Ovary (tissue), 9 donors: ENCODE measurements around the gene ARRDC5. TPM values are rescaled to one million over a fixed set of nuclear protein-coding genes. Genes with fewer than 3 reads are reported as not detected.

Experiments used
- DNase-seq, 5 donors: peaks; one replicate each; pipeline ENCODE4 v3.0.0-alpha.2; 2019 to 2020
- H3K27ac ChIP-seq, 2 donors: fragments of 200-600 bp; one replicate each; pipeline versions ENCODE4 v1.5.1 to v1.8.0; 2019 to 2022
- H3K27me3 ChIP-seq: fragments of 200-600 bp; one replicate; pipeline ENCODE4 v1.8.0; 2022
- H3K36me3 ChIP-seq: fragments of 200-600 bp; sonication (generic); one replicate; pipeline ENCODE4 v1.5.1; 2019
- H3K4me1 ChIP-seq: one replicate; pipeline ENCODE4 v1.8.1; 2013; ENCODE audit warnings: mild to moderate bottlenecking, moderate library complexity; ENCODE audit not compliant: insufficient read depth
- H3K4me3 ChIP-seq: fragments of 200-600 bp; sonication (generic); one replicate; pipeline ENCODE4 v1.5.1; 2017
- H3K9me3 ChIP-seq, 2 donors: fragments of 200-600 bp in 1 of 2; sonication (generic) in 1 of 2; one replicate each; pipeline versions ENCODE4 v1.5.1 to v1.8.1; 2013 to 2019; ENCODE audit warnings: mild to moderate bottlenecking in 1 of 2, moderate library complexity in 1 of 2
- EP300 ChIP-seq: sonication (generic); formaldehyde crosslinking; IDR thresholded peaks from one replicate; pipeline ENCODE4 v1.6.1; 2017; ENCODE audit warnings: antibody characterized with exemption
- POLR2A ChIP-seq: fragments of 450-650 bp; IDR thresholded peaks from one replicate; pipeline ENCODE4 v1.6.1; 2017; ENCODE audit warnings: antibody characterized with exemption, mild to moderate bottlenecking, moderate library complexity
- WGBS, 3 donors: extraction: QIAGEN DNeasy Blood & Tissue Kit in 1 of 3; methylation state at CpG; one replicate each; pipeline versions ENCODE4 v1.1.5 to v1.1.7; 2013 to 2017; 5-methylcytosine and 5-hydroxymethylcytosine counted together
- intact Hi-C, 4 donors: fragments of 100-400 bp; cut with DNase I; formaldehyde crosslinking; loops; one replicate each; pipeline versions ENCODE4 v1.11.0 to v1.15.1; 2022 to 2023
- polyA plus RNA-seq, 2 donors: library from polyadenylated mRNA; stranded (reverse); fragments of 200-250 nt in 1 of 2; fragments of 350-450 nt in 1 of 2; fragmentation: Illumina TruSeq in 1 of 2; extraction: RNeasy Lipid Tissue Mini Kit (QIAGEN cat#74804) in 1 of 2; gene quantifications; one replicate each; pipeline ENCODE4 v1.2.3, GENCODE V29; 2013 to 2014
- total RNA-seq, 7 donors: library from RNA; depleted of rRNA in 2 of 7; stranded (reverse); fragments of >200 nt in 2 of 7; fragmentation: NEBNext Ultra II Directional in 3 of 7; extraction: Animal tissue kit (Norgen Biotek cat#: 25700) in 3 of 7; gene quantifications; one replicate each; pipeline versions ENCODE4 v1.1.0 to v1.2.4, GENCODE V29; 2016 to 2023
- TF ChIP-seq, protein P1 (sequence below), 3 donors: fragments of 450-650 bp in 2 of 3; fragments of 200-600 bp in 1 of 3; IDR thresholded peaks; one replicate each; pipeline versions ENCODE4 v1.5.1 to v1.8.0; 2016 to 2022; ENCODE audit warnings: antibody characterized with exemption in 3 of 3, mild to moderate bottlenecking in 1 of 3
- donor health status: DM: no; HTN: no; CAD: no; lungs with moderate emphysema.
- donor health status: DM: no; HTN: no; CAD: no.
- donor health status: Bipolar disorder and iron deficiency.
- donor health status: DM: yes; HTN: yes; CAD: no.
- donor health status: DM: no; HTN: no; CAD: no.
- donor health status: DM: yes; HTN: yes; CAD: no.

Gene ARRDC5
- total and polyA plus RNA-seq, 9 donors = 0.07 to 1.2 (median 0.24) TPM; not detected in 3

DNA sequence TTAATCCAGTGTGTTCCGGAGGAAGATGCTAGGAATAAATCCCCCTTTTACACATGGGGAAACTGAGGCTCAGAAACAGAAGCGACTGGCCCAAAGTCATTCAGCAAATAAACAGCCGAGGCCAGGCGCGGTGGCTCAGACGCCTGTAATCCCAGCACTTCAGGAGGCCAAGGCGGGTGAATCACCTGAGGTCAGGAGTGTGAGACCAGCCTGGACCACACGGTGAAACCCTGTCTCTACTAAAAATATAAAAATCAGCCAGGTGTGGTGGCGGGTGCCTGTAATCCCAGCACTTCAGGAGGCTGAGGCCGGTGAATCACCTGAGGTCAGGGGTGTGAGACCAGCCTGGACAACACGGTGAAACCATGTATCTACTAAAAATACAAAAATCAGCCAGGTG is 23.7 kb downstream of the ARRDC5 start:
- Histone ChIP-seq H3K27me3 (no peaks in the 10 kb centered on the region), H3K4me1 (no peaks in the 10 kb centered on the region), H3K9me3 (no peaks in the 10 kb centered on the region), H3K36me3 (no peaks in the 10 kb centered on the region), H3K27ac (no peak overlapping the region), H3K4me3 (no peak overlapping the region)
- WGBS, 3 donors = 91 to 94% (median 93%) methylated on average over 11 of the region's 11 CpGs
- no peak for DNase-seq
- TF ChIP-seq, protein P1, sequence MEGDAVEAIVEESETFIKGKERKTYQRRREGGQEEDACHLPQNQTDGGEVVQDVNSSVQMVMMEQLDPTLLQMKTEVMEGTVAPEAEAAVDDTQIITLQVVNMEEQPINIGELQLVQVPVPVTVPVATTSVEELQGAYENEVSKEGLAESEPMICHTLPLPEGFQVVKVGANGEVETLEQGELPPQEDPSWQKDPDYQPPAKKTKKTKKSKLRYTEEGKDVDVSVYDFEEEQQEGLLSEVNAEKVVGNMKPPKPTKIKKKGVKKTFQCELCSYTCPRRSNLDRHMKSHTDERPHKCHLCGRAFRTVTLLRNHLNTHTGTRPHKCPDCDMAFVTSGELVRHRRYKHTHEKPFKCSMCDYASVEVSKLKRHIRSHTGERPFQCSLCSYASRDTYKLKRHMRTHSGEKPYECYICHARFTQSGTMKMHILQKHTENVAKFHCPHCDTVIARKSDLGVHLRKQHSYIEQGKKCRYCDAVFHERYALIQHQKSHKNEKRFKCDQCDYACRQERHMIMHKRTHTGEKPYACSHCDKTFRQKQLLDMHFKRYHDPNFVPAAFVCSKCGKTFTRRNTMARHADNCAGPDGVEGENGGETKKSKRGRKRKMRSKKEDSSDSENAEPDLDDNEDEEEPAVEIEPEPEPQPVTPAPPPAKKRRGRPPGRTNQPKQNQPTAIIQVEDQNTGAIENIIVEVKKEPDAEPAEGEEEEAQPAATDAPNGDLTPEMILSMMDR (IDR thresholded peaks at IDR 0.05) = no peak
- TF ChIP-seq EP300 = no peak
- TF ChIP-seq POLR2A = no peak
- intact Hi-C loops = loop anchor here in 2 of 4 donors (5.0 to 10.0 kb wide), 2 partner anchors 153 to 156 kb away; no protein-coding TSS in a partner anchor

DNA sequence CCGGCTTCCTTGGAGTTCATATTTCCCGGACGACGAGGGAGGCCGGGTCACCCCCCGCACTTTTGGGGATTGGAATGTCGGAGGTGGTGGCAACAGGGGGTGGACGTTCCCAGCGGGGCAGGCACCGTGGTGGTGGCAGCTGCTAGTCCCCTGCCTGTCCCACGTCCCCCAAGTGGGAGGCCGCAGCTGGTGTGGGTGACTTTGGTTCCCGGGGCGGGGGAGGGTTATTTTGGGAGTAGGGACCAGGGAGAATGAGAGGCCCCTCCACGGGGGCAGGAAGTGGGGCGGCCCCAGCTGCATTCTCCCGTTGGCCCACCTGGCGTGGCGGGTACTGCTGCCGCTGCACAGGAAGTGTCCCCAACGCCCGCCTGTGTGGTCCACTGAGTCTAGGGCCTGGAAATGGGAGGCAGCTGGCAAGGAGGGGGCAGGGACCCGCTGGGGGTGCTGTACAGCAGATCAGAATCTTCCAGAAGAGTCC is 24.2 kb downstream of the ARRDC5 start:
- H3K9me3 ChIP-seq = no peaks in the 10 kb centered on the region
- no peaks in the 10 kb centered on the region for H3K27me3 ChIP-seq
- TF ChIP-seq EP300 (no peak), POLR2A (no peak)
- TF ChIP-seq, protein P1 (IDR thresholded peaks at IDR 0.05) = no peak
- DNase-seq = no peak
- H3K27ac ChIP-seq = no peak overlapping the region
- WGBS, 3 donors = 45 to 52% (median 51%) methylated on average over 23 of the region's 23 CpGs
- intact Hi-C loops = loop anchor here in 2 of 4 donors (5.0 to 10.0 kb wide), 2 partner anchors 154 to 156 kb away; no protein-coding TSS in a partner anchor
- no peaks in the 10 kb centered on the region for H3K4me1 ChIP-seq
- H3K36me3 ChIP-seq = no peaks in the 10 kb centered on the region
- H3K4me3 ChIP-seq = no peak overlapping the region

DNA sequence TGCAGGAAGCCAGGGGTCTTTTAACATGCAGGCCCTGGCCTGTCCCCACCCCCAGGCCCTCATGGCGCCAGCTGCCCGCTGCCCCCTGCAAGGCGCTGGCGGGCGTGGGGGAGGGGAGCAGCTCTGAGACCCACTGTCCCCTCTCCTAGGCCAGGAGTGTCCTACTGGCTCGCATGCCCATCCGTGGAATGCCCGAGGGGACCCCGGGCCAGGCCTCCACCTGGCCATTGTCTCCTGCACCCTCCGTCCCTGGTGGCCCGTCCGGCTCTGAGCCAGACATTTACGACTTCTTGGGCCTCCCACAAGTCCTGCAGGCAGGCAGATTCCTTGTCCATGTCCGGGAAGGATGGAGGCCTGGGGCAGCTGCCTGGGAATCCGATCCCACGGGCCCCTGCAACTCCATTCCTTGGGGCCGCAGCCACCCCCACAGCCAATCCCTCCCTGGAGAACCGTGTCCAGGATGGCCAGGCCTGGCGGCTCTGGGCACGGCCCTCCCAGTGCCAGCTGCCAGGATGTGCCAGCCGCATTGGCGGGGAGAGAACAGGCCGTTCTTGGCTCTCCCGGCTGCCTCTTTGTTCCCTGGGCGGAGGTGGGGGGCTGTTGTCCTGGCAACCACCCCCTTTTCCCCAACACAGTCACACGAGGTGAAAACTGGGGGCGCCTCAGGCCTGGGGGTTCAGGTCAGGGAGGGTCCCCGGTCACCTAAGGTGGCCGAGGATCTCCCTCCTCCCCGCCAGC is 24.8 kb downstream of the ARRDC5 start:
- Histone ChIP-seq H3K4me1 (no peaks in the 10 kb centered on the region), H3K27me3 (no peaks in the 10 kb centered on the region), H3K27ac (no peak overlapping the region), H3K36me3 (no peaks in the 10 kb centered on the region), H3K4me3 (no peak overlapping the region), H3K9me3 (no peaks in the 10 kb centered on the region)
- DNase-seq = no peak
- 51 to 68% (median 67%) methylated on average over 28 to 30 of the region's 30 CpGs for WGBS, 3 donors
- intact Hi-C loops = loop anchor here in 2 of 4 donors (5.0 to 10.0 kb wide), 2 partner anchors 154 to 157 kb away; no protein-coding TSS in a partner anchor
- TF ChIP-seq, protein P1 (IDR thresholded peaks at IDR 0.05) = no peak
- TF ChIP-seq POLR2A (no peak), EP300 (no peak)

DNA sequence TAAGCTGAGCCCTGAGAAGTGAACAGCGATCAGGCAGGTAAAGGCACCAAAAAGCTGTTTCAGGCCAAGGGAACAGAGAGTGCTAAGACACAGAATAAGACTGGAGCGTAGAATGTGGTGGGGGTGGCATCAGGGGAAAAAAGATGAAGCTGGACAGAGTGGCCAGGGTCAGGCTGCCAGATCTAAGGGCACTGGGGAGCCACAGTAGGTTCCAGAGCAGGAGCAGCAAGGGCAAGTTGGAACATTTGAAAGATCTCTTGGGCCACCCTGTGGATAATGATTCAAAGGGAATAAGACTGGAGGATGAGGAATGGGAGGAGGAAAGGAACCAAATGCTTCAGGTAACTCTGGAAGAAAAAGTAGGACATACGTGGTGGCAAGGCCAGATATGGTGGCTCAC is 28.8 kb downstream of the ARRDC5 start:
- no peaks in the 10 kb centered on the region for H3K9me3 ChIP-seq
- no peak for DNase-seq
- no peaks in the 10 kb centered on the region for H3K27me3 ChIP-seq
- intact Hi-C loops = loop anchor here in 3 of 4 donors (2.0 to 10.0 kb wide), 3 partner anchors 37 to 161 kb away; no protein-coding TSS in a partner anchor
- H3K27ac ChIP-seq = no peak overlapping the region
- H3K4me3 ChIP-seq = no peak overlapping the region
- H3K36me3 ChIP-seq = no peaks in the 10 kb centered on the region
- WGBS, 3 donors = 89 to 94% (median 92%) methylated on average over 3 of the region's 3 CpGs
- TF ChIP-seq POLR2A = no peak
- TF ChIP-seq, protein P1 (IDR thresholded peaks at IDR 0.05) = no peak
- TF ChIP-seq EP300 = no peak
- no peaks in the 10 kb centered on the region for H3K4me1 ChIP-seq
